Loucy (cell line): ENCODE results near the gene COG4.

ENCODE experiments used
- H2AFZ ChIP-seq: fragments of 200-600 bp; sonication (generic); 2 replicates; pipeline ENCODE4 v1.6.0; 2016; ENCODE audit warnings: antibody characterized with exemption, mild to moderate bottlenecking, low read length, moderate library complexity
- H3F3A ChIP-seq: fragments of 200-600 bp; 2 replicates; pipeline ENCODE4 v1.6.0; 2016; ENCODE audit warnings: antibody characterized with exemption, low read depth, mild to moderate bottlenecking
- H3K27me3 ChIP-seq: fragments of 200-600 bp; sonication (generic); 2 replicates; pipeline ENCODE4 v1.6.1; 2014; ENCODE audit warnings: low read length, mild to moderate bottlenecking; ENCODE audit not compliant: insufficient read depth, poor library complexity, severe bottlenecking
- H3K36me3 ChIP-seq: fragments of 200-600 bp; sonication (generic); 2 replicates; pipeline ENCODE4 v1.6.1; 2016; ENCODE audit warnings: low read length; ENCODE audit not compliant: insufficient read depth
- H3K4me1 ChIP-seq: fragments of 200-600 bp; sonication (generic); 2 replicates; pipeline ENCODE4 v1.5.1; 2014; ENCODE audit warnings: low read length, mild to moderate bottlenecking; ENCODE audit not compliant: insufficient read depth, poor library complexity, severe bottlenecking
- H3K4me2 ChIP-seq: fragments of 200-600 bp; sonication (generic); 2 replicates; pipeline ENCODE4 v1.6.0; 2014; ENCODE audit warnings: antibody characterized with exemption, low read length, low read depth, mild to moderate bottlenecking; ENCODE audit not compliant: poor library complexity, severe bottlenecking
- H3K4me3 ChIP-seq: fragments of 200-600 bp; sonication (generic); 2 replicates; pipeline ENCODE4 v1.5.1; 2014; ENCODE audit warnings: low read length, mild to moderate bottlenecking, mixed read lengths; ENCODE audit not compliant: poor library complexity, severe bottlenecking
- H3K79me2 ChIP-seq: fragments of 200-600 bp; sonication (generic); 2 replicates; pipeline ENCODE4 v1.6.1; 2014; ENCODE audit warnings: low read length; ENCODE audit not compliant: insufficient read depth
- H3K9ac ChIP-seq: fragments of 200-600 bp; sonication (generic); 2 replicates; pipeline ENCODE4 v1.6.0; 2014; ENCODE audit warnings: mild to moderate bottlenecking, low read depth, low read length, moderate library complexity; ENCODE audit not compliant: poor library complexity, severe bottlenecking
- H3K9me2 ChIP-seq: fragments of 200-600 bp; sonication (generic); replicated peaks from 2 replicates; pipeline ENCODE4 v1.6.1; 2016; ENCODE audit warnings: low read depth, low read length, mixed read lengths
- H3K9me3 ChIP-seq: fragments of 200-600 bp; sonication (generic); 2 replicates; pipeline ENCODE4 v1.6.1; 2014; ENCODE audit warnings: mild to moderate bottlenecking, antibody characterized with exemption, low read length, low read depth; ENCODE audit not compliant: insufficient read depth
- H4K20me1 ChIP-seq: fragments of 200-600 bp; sonication (generic); 2 replicates; pipeline ENCODE4 v1.6.0; 2014; ENCODE audit warnings: antibody characterized with exemption, low read length, mild to moderate bottlenecking; ENCODE audit not compliant: insufficient read depth, poor library complexity, severe bottlenecking
- EZH2phosphoT487 ChIP-seq: fragments of 200-600 bp; IDR thresholded peaks from 2 replicates; pipeline ENCODE4 v1.6.1; 2018; ENCODE audit warnings: antibody characterized with exemption, mild to moderate bottlenecking, moderate library complexity, borderline replicate concordance
- TF ChIP-seq, protein P1 (sequence below): fragments of 200-600 bp; sonication (generic); conservative IDR thresholded peaks from 2 replicates; pipeline ENCODE4 v1.5.1; 2014; ENCODE audit warnings: mild to moderate bottlenecking, antibody characterized with exemption, low read length

Gene COG4

DNA sequence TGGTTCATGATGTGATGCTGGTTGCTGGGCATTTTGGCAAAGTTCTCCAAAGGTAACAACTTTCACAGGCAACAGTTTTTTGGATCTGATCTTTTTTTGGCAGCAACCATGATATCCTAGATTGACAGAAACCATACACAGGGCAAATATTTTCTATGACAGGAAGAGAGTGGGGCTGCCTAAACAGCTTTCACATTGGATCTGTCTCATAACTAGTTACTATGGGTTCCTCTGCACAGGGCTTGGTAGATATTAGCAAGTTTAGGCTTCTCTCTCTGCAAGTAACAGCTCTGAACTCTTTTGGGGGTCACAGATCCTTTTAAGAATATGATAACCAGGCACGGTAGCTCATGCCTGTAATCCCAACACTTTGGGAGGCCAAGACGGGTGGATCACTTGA, 28.6 kb downstream of the COG4 start:
- Histone ChIP-seq H3K27me3 (no peaks in the 10 kb centered on the region), H2AFZ (no peak overlapping the region), H3K4me1 (no peaks in the 10 kb centered on the region), H4K20me1 (no peaks in the 10 kb centered on the region), H3K36me3 (peaks cover 4% of the 10 kb centered on the region; the same call in 1 of the 2 replicates), H3K4me3 (no peak overlapping the region), H3K9me3 (no peaks in the 10 kb centered on the region), H3K79me2 (no peaks in the 10 kb centered on the region), H3F3A (no peaks in the 10 kb centered on the region), H3K9ac (no peak overlapping the region), H3K4me2 (no peak overlapping the region), H3K9me2 (no peaks in the 10 kb centered on the region)
- TF ChIP-seq, protein P1, sequence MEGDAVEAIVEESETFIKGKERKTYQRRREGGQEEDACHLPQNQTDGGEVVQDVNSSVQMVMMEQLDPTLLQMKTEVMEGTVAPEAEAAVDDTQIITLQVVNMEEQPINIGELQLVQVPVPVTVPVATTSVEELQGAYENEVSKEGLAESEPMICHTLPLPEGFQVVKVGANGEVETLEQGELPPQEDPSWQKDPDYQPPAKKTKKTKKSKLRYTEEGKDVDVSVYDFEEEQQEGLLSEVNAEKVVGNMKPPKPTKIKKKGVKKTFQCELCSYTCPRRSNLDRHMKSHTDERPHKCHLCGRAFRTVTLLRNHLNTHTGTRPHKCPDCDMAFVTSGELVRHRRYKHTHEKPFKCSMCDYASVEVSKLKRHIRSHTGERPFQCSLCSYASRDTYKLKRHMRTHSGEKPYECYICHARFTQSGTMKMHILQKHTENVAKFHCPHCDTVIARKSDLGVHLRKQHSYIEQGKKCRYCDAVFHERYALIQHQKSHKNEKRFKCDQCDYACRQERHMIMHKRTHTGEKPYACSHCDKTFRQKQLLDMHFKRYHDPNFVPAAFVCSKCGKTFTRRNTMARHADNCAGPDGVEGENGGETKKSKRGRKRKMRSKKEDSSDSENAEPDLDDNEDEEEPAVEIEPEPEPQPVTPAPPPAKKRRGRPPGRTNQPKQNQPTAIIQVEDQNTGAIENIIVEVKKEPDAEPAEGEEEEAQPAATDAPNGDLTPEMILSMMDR = no peak
- TF ChIP-seq EZH2phosphoT487 = no peak

DNA sequence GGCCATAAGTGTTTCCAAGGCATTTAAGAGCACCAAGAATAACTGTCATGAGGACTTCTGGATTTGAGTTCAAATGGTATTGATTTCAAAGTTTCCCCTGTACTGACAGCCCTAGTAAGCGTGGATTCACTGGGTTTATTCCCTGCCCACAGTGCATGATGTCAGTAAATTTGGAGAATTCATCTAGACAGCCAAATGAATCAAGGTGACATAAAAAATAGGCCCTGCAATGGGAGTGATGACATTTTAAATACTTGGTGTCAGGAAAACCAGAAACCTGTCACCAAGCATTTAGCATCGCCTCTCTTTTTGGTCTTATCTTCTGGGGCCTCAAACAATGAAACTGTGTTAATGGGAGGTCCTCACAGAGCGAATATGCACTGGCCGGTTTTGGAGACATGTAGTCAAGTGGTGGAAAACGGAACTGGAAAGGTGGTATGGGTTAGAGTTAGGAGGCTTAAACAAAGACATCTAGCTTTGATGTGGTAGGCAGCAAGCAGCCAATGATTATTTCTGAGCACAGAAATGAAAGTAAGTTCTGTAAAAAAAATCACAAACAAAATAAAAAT, 29.1 kb downstream of the COG4 start:
- Histone ChIP-seq H3K4me3 (no peak overlapping the region), H3K4me2 (no peak overlapping the region), H3K9ac (no peak overlapping the region), H2AFZ (no peak overlapping the region), H3K36me3 (peaks cover 4% of the 10 kb centered on the region; the same call in 1 of the 2 replicates), H4K20me1 (no peaks in the 10 kb centered on the region), H3K9me3 (no peaks in the 10 kb centered on the region), H3F3A (no peaks in the 10 kb centered on the region), H3K9me2 (no peaks in the 10 kb centered on the region), H3K27me3 (no peaks in the 10 kb centered on the region), H3K79me2 (no peaks in the 10 kb centered on the region), H3K4me1 (no peaks in the 10 kb centered on the region)
- no peak for TF ChIP-seq EZH2phosphoT487
- TF ChIP-seq, protein P1 = no peak

DNA sequence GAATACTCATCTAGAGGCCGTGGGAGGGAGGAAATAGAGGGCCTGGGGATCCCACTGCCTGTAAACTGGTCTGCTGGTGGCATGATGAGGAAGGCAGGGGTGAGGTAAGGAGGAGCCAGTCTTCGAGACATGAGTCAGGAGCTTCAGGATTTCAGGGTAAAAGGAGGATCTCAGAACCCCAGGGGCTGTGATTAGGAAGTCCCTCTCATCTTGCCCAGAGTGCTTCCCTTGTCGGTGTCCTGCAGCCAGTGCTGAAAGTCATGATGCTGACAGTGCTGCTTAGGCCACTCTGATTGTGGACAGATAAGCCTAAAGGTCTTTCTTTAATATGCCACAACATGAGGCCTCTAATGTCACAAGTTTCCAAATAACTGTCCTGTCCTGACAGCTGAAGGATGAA, 29.6 kb downstream of the COG4 start:
- Histone ChIP-seq H2AFZ (no peak overlapping the region), H4K20me1 (no peaks in the 10 kb centered on the region), H3K4me1 (no peaks in the 10 kb centered on the region), H3K4me2 (no peak overlapping the region), H3K4me3 (no peak overlapping the region), H3K9ac (no peak overlapping the region), H3K9me2 (no peaks in the 10 kb centered on the region), H3K27me3 (no peaks in the 10 kb centered on the region), H3K79me2 (no peaks in the 10 kb centered on the region), H3K36me3 (peaks cover 4% of the 10 kb centered on the region; the same call in 1 of the 2 replicates), H3F3A (no peaks in the 10 kb centered on the region), H3K9me3 (no peaks in the 10 kb centered on the region)
- no peak for TF ChIP-seq EZH2phosphoT487
- TF ChIP-seq, protein P1 = no peak
